ENCODE data around the gene NMT2.
"Not testable (repeated sequence)": the region's sequence is repeated elsewhere in the genome, so short reads cannot be mapped to it uniquely, and the experiment has no call there.

NMT2 gene

GRCh38 chr10:15168291-15168785, at the start of gene NMT2:
TSS of gene NMT2 (minus strand) at chr10:15168693. CDS start at chr10:15168612, 81 bp downstream.
- in situ Hi-C loops (cut with HindIII; ENCODE audit: low pct_unique_long_range_greater_than_20kb, low sequenced_read_pairs): no loop called here
- peak; percentile 93 for DNase-seq (ENCODE audit: low read depth in 1 of 2, low spot score in 1 of 2)
- TF ChIP-seq JUND (IDR thresholded peaks at IDR 0.05; ENCODE audit: low read depth): no peak

GRCh38 chr10:15216700-15217099, 48.2 kb upstream of the NMT2 start:
- TF ChIP-seq JUND (IDR thresholded peaks at IDR 0.05; ENCODE audit: low read depth): no peak
- no peak for DNase-seq (ENCODE audit: low read depth in 1 of 2, low spot score in 1 of 2)
- in situ Hi-C loops (cut with HindIII; ENCODE audit: low pct_unique_long_range_greater_than_20kb, low sequenced_read_pairs): no loop called here

GRCh38 chr10:15214237-15214636, 45.7 kb upstream of the NMT2 start:
- no peak for DNase-seq (ENCODE audit: low read depth in 1 of 2, low spot score in 1 of 2)
- TF ChIP-seq JUND (IDR thresholded peaks at IDR 0.05; ENCODE audit: low read depth): no peak
- in situ Hi-C loops (cut with HindIII; ENCODE audit: low pct_unique_long_range_greater_than_20kb, low sequenced_read_pairs): no loop called here

GRCh38 chr10:15213461-15213861, 45.0 kb upstream of the NMT2 start:
- TF ChIP-seq JUND (IDR thresholded peaks at IDR 0.05; ENCODE audit: low read depth): no peak
- DNase-seq (ENCODE audit: low read depth in 1 of 2, low spot score in 1 of 2): no peak
- in situ Hi-C loops (cut with HindIII; ENCODE audit: low pct_unique_long_range_greater_than_20kb, low sequenced_read_pairs): no loop called here

- no peak for TF ChIP-seq JUND (IDR thresholded peaks at IDR 0.05; ENCODE audit: low read depth)
- in situ Hi-C loops (cut with HindIII; ENCODE audit: low pct_unique_long_range_greater_than_20kb, low sequenced_read_pairs): no loop called here
- DNase-seq (ENCODE audit: low read depth in 1 of 2, low spot score in 1 of 2): no peak
These were observed 43.0 kb upstream of the NMT2 start for GRCh38 chr10:15211464-15211979.

- in situ Hi-C loops (cut with HindIII; ENCODE audit: low pct_unique_long_range_greater_than_20kb, low sequenced_read_pairs): no loop called here
- DNase-seq (ENCODE audit: low read depth in 1 of 2, low spot score in 1 of 2): no peak
- TF ChIP-seq JUND (IDR thresholded peaks at IDR 0.05; ENCODE audit: low read depth): no peak
These were observed 42.0 kb upstream of the NMT2 start for GRCh38 chr10:15210521-15210920.

- no peak for TF ChIP-seq JUND (IDR thresholded peaks at IDR 0.05; ENCODE audit: low read depth)
- DNase-seq (ENCODE audit: low read depth in 1 of 2, low spot score in 1 of 2): peak; percentile 74 to 77
- in situ Hi-C loops (cut with HindIII; ENCODE audit: low pct_unique_long_range_greater_than_20kb, low sequenced_read_pairs): no loop called here
These were observed 41.5 kb upstream of the NMT2 start for GRCh38 chr10:15209827-15210509.

- in situ Hi-C loops (cut with HindIII; ENCODE audit: low pct_unique_long_range_greater_than_20kb, low sequenced_read_pairs): no loop called here
- no peak for TF ChIP-seq JUND (IDR thresholded peaks at IDR 0.05; ENCODE audit: low read depth)
- no peak for DNase-seq (ENCODE audit: low read depth in 1 of 2, low spot score in 1 of 2)
These were observed 39.7 kb upstream of the NMT2 start for GRCh38 chr10:15208221-15208620.

- in situ Hi-C loops (cut with HindIII; ENCODE audit: low pct_unique_long_range_greater_than_20kb, low sequenced_read_pairs); DNase-seq (ENCODE audit: low read depth in 1 of 2, low spot score in 1 of 2): not testable (repeated sequence)
These were observed 38.9 kb upstream of the NMT2 start for GRCh38 chr10:15207410-15207809.

- in situ Hi-C loops (cut with HindIII; ENCODE audit: low pct_unique_long_range_greater_than_20kb, low sequenced_read_pairs): no loop called here
- no peak for DNase-seq (ENCODE audit: low read depth in 1 of 2, low spot score in 1 of 2)
- TF ChIP-seq JUND (IDR thresholded peaks at IDR 0.05; ENCODE audit: low read depth): no peak
These were observed 34.1 kb upstream of the NMT2 start for GRCh38 chr10:15202639-15203038.

- in situ Hi-C loops (cut with HindIII; ENCODE audit: low pct_unique_long_range_greater_than_20kb, low sequenced_read_pairs); DNase-seq (ENCODE audit: low read depth in 1 of 2, low spot score in 1 of 2): not testable (repeated sequence)
These were observed 33.8 kb upstream of the NMT2 start for GRCh38 chr10:15202301-15202621.

GRCh38 chr10:15201589-15202300, 33.3 kb upstream of the NMT2 start:
- no peak for DNase-seq (ENCODE audit: low read depth in 1 of 2, low spot score in 1 of 2)
- no peak for TF ChIP-seq JUND (IDR thresholded peaks at IDR 0.05; ENCODE audit: low read depth)
- in situ Hi-C loops (cut with HindIII; ENCODE audit: low pct_unique_long_range_greater_than_20kb, low sequenced_read_pairs): no loop called here

- in situ Hi-C loops (cut with HindIII; ENCODE audit: low pct_unique_long_range_greater_than_20kb, low sequenced_read_pairs): no loop called here
- peak; percentile 88 for TF ChIP-seq JUND (IDR thresholded peaks at IDR 0.05; ENCODE audit: low read depth)
- DNase-seq (ENCODE audit: low read depth in 1 of 2, low spot score in 1 of 2): peak in 1 of 2 experiments; percentile 66
These were observed 32.1 kb upstream of the NMT2 start for GRCh38 chr10:15200626-15201025.

Data from T47D (cell line).